Spleen (tissue), 11 donors: ENCODE results near the gene UBN1. TPM values are rescaled to one million over a fixed set of nuclear protein-coding genes. Genes with fewer than 3 reads are reported as not detected.

Experiments used
- DNase-seq: peaks from one replicate; pipeline ENCODE4 v3.0.0-alpha.2; 2020
- H3K27ac ChIP-seq, 8 donors: fragments of 200-600 bp; sonication (generic) in 7 of 8; 1 replicate in 4 of 8; 2 replicates in 4 of 8; pipeline versions ENCODE4 v1.5.0 to v1.8.0; 2016 to 2021; ENCODE audit warnings: inconsistent platforms in 4 of 8, mild to moderate bottlenecking in 4 of 8, moderate library complexity in 1 of 8
- H3K27me3 ChIP-seq, 7 donors: fragments of 200-600 bp; sonication (generic) in 6 of 7; replicated peaks in 1 of 7; 1 replicate in 4 of 7; 2 replicates in 3 of 7; pipeline versions ENCODE4 v1.5.0 to v1.8.0; 2016 to 2021; ENCODE audit warnings: inconsistent platforms in 3 of 7, mild to moderate bottlenecking in 1 of 7
- H3K36me3 ChIP-seq, 6 donors: fragments of 200-600 bp; sonication (generic) in 5 of 6; 1 replicate in 4 of 6; 2 replicates in 2 of 6; pipeline versions ENCODE4 v1.5.0 to v1.8.0; 2016 to 2021; ENCODE audit warnings: inconsistent platforms in 2 of 6
- H3K4me1 ChIP-seq, 6 donors: fragments of 200-600 bp; sonication (generic) in 5 of 6; 1 replicate in 3 of 6; 2 replicates in 3 of 6; pipeline versions ENCODE4 v1.5.0 to v1.8.0; 2016 to 2021; ENCODE audit warnings: inconsistent platforms in 3 of 6
- H3K4me3 ChIP-seq, 8 donors: fragments of 200-600 bp; sonication (generic) in 7 of 8; 1 replicate in 4 of 8; 2 replicates in 4 of 8; pipeline versions ENCODE4 v1.5.0 to v1.8.0; 2016 to 2021; ENCODE audit warnings: inconsistent platforms in 4 of 8, mild to moderate bottlenecking in 4 of 8, moderate library complexity in 2 of 8
- H3K9me3 ChIP-seq, 8 donors: fragments of 200-600 bp; sonication (generic) in 7 of 8; 1 replicate in 4 of 8; 2 replicates in 4 of 8; pipeline versions ENCODE4 v1.5.0 to v1.8.0; 2016 to 2021; ENCODE audit warnings: inconsistent platforms in 4 of 8
- CTCF ChIP-seq, 11 experiments: fragments of 200-600 bp in 7 of 11; fragments of 450-650 bp in 4 of 11; sonication (generic) in 4 of 11; IDR thresholded peaks in 8 of 11; conservative IDR thresholded peaks in 3 of 11; 1 replicate in 7 of 11; 2 replicates in 4 of 11; pipeline versions ENCODE4 v1.4.0 to v1.8.0; 2016 to 2021; ENCODE audit warnings: antibody characterized with exemption in 11 of 11, inconsistent platforms in 4 of 11, mild to moderate bottlenecking in 1 of 11
- POLR2A ChIP-seq, 3 donors: fragments of 450-650 bp; IDR thresholded peaks; one replicate each; pipeline ENCODE4 v1.5.1; 2017; ENCODE audit warnings: antibody characterized with exemption in 3 of 3, mild to moderate bottlenecking in 1 of 3
- POLR2AphosphoS5 ChIP-seq, 3 donors: sonication (generic); formaldehyde crosslinking; IDR thresholded peaks; one replicate each; pipeline ENCODE4 v1.5.1; 2017; ENCODE audit warnings: antibody characterized with exemption in 3 of 3
- WGBS, 5 donors: extraction: QIAGEN DNeasy Blood & Tissue Kit in 3 of 5; methylation state at CpG; one replicate each; pipeline versions ENCODE4 v1.1.5 to v1.1.7; 2013 to 2018; 5-methylcytosine and 5-hydroxymethylcytosine counted together
- intact Hi-C: fragments of 100-400 bp; cut with DNase I; formaldehyde crosslinking; loops from one replicate; pipeline ENCODE4 v1.15.0; 2023; ENCODE audit warnings: low total_unique reads
- polyA plus RNA-seq, 3 donors: library from polyadenylated mRNA; stranded (reverse); fragments of 200-250 nt; gene quantifications; one replicate each; pipeline ENCODE4 v1.2.1, GENCODE V29; 2013
- total RNA-seq, 7 donors: library from RNA; depleted of rRNA in 3 of 7; stranded (reverse); fragments of >200 nt in 3 of 7; fragmentation: NEBNext Ultra II Directional in 4 of 7; extraction: Animal tissue kit (Norgen Biotek cat#: 25700) in 4 of 7; gene quantifications; one replicate each; pipeline versions ENCODE4 v1.1.0 to v1.2.1, GENCODE V29; 2016 to 2021
- donor health status: healthy with polysubstance abuse.
- donor health status: DM: no; HTN: no; CAD: no; lungs with moderate emphysema.
- donor health status: DM: no; HTN: no; CAD: no.
- donor health status: Bipolar disorder and iron deficiency.
- donor health status: healthy.
- donor health status: DM: no; HTN: no; CAD: no.
- donor health status: DM: yes; HTN: yes; CAD: no.

Gene UBN1
- total and polyA plus RNA-seq, 10 donors = 4.8 to 69.4 (median 52.2) TPM

GRCh38 chr16:4884972-4885874, 37.9 kb downstream of the UBN1 start:
- Histone ChIP-seq H3K27ac (no peak overlapping the region), H3K36me3 (peaks cover 4 to 96% (median 66%) of the 10 kb centered on the region in 6 donors), H3K4me3 (no peak overlapping the region), H3K9me3 (no peaks in the 10 kb centered on the region), H3K27me3 (no peaks in the 10 kb centered on the region), H3K4me1 (peaks cover 0 to 13% (median 0%) of the 10 kb centered on the region in 6 donors)
- intact Hi-C loops = no loop called here
- TF ChIP-seq POLR2AphosphoS5 (IDR thresholded peaks at IDR 0.05) (peak in 1 of 3 donors; percentile 24), CTCF (IDR thresholded peaks at IDR 0.05 in 8 of 11, conservative IDR thresholded peaks at IDR 0.05 in 3 of 11) (no peak)
- WGBS, 5 donors = 91 to 96% (median 93%) methylated on average over 44 to 45 of the region's 45 CpGs
- DNase-seq = no peak

GRCh38 chr16:4886151-4886550, 38.9 kb downstream of the UBN1 start:
- Histone ChIP-seq H3K27me3 (no peaks in the 10 kb centered on the region), H3K36me3 (peaks cover 4 to 96% (median 58%) of the 10 kb centered on the region in 6 donors), H3K9me3 (no peaks in the 10 kb centered on the region), H3K4me3 (no peak overlapping the region), H3K27ac (no peak overlapping the region), H3K4me1 (peaks cover 0 to 13% (median 0%) of the 10 kb centered on the region in 6 donors)
- intact Hi-C loops = no loop called here
- 85 to 97% (median 94%) methylated on average over 5 of the region's 5 CpGs for WGBS, 5 donors
- DNase-seq = no peak
- no peak for TF ChIP-seq POLR2A (IDR thresholded peaks at IDR 0.05)
- TF ChIP-seq CTCF (IDR thresholded peaks at IDR 0.05 in 8 of 11, conservative IDR thresholded peaks at IDR 0.05 in 3 of 11) = no peak
- TF ChIP-seq POLR2AphosphoS5 (IDR thresholded peaks at IDR 0.05) = no peak

GRCh38 chr16:4888428-4889135, 41.3 kb downstream of the UBN1 start:
- no peaks in the 10 kb centered on the region for H3K27me3 ChIP-seq
- 87 to 91% (median 90%) methylated on average over 9 of the region's 9 CpGs for WGBS, 5 donors
- no peak for DNase-seq
- peaks cover 4 to 72% (median 35%) of the 10 kb centered on the region in 6 donors for H3K36me3 ChIP-seq
- H3K9me3 ChIP-seq = no peaks in the 10 kb centered on the region
- intact Hi-C loops = no loop called here
- TF ChIP-seq POLR2A (IDR thresholded peaks at IDR 0.05) (no peak), CTCF (IDR thresholded peaks at IDR 0.05 in 8 of 11, conservative IDR thresholded peaks at IDR 0.05 in 3 of 11) (no peak), POLR2AphosphoS5 (IDR thresholded peaks at IDR 0.05) (no peak)
- no peak overlapping the region for H3K27ac ChIP-seq
- no peak overlapping the region for H3K4me3 ChIP-seq
- H3K4me1 ChIP-seq = peaks cover 0 to 18% (median 0%) of the 10 kb centered on the region in 6 donors

- H3K27ac ChIP-seq = no peak overlapping the region
- TF ChIP-seq POLR2AphosphoS5 (IDR thresholded peaks at IDR 0.05) (peak in 1 of 3 donors; percentile 30), POLR2A (IDR thresholded peaks at IDR 0.05) (no peak)
- 82 to 92% (median 86%) methylated on average over 6 to 11 of the region's 11 CpGs for WGBS, 5 donors
- DNase-seq = no peak
- peaks cover 0 to 18% (median 0%) of the 10 kb centered on the region in 6 donors for H3K4me1 ChIP-seq
- no peaks in the 10 kb centered on the region for H3K27me3 ChIP-seq
- peaks cover 0 to 57% (median 20%) of the 10 kb centered on the region in 6 donors for H3K36me3 ChIP-seq
- H3K4me3 ChIP-seq = no peak overlapping the region
- H3K9me3 ChIP-seq = no peaks in the 10 kb centered on the region
- intact Hi-C loops = no loop called here
These were observed 42.7 kb downstream of the UBN1 start for GRCh38 chr16:4890026-4890425.
